KBM-7 (cell line): ENCODE data around the gene RRH.
"Not testable (repeated sequence)": the region's sequence is repeated elsewhere in the genome, so short reads cannot be mapped to it uniquely, and the experiment has no call there.

ENCODE experiments used
- DNase-seq: peaks from one replicate; pipeline ENCODE4 v3.0.0-alpha.2; 2015
- in situ Hi-C: fragments of 300-500 bp; cut with MboI; formaldehyde crosslinking; loops from 2 replicates; pipeline ENCODE4 v1.14.3; 2020; ENCODE audit warnings: low sequenced_read_pairs, low pct_unique_long_range_greater_than_20kb, mixed read lengths

Gene RRH

GRCh38 chr4:109826719-109827118 lies 1.1 kb upstream of the RRH start:
- peak; percentile 38 for DNase-seq

GRCh38 chr4:109833756-109834155 lies 6.0 kb downstream of the RRH start:
- no peak for DNase-seq
- in situ Hi-C loops, result loop anchor here (25.0 kb wide), 1 partner anchor 129 kb away; no protein-coding TSS in a partner anchor

More at GRCh38 chr4:109826719-109827118, 1.1 kb upstream of the RRH start:
- in situ Hi-C loops, result loop anchor here (25.0 kb wide), 1 partner anchor 136 kb away; no protein-coding TSS in a partner anchor

DNA sequence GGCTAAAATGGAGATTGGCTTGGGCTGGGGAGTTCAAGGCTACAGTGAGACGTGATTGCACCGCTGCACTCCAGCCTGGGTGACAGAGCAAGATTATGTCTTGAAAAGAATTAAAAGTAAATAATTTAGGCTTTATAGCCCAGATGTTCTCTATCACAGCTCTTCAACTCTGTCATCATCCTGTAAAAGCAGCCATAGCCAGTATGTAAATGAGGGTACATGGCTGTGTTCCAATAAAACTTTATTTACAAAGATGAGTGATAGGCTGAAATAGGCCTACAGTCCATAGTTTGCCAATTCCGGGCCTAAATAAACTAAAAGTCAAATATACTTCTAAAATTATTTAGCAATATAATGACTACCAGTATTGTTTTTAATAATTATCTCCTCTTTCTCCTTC lies 9.2 kb downstream of the RRH start:
- DNase-seq, result no peak
- in situ Hi-C loops, result loop anchor here (25.0 kb wide), 1 partner anchor 125 kb away; no protein-coding TSS in a partner anchor

DNA sequence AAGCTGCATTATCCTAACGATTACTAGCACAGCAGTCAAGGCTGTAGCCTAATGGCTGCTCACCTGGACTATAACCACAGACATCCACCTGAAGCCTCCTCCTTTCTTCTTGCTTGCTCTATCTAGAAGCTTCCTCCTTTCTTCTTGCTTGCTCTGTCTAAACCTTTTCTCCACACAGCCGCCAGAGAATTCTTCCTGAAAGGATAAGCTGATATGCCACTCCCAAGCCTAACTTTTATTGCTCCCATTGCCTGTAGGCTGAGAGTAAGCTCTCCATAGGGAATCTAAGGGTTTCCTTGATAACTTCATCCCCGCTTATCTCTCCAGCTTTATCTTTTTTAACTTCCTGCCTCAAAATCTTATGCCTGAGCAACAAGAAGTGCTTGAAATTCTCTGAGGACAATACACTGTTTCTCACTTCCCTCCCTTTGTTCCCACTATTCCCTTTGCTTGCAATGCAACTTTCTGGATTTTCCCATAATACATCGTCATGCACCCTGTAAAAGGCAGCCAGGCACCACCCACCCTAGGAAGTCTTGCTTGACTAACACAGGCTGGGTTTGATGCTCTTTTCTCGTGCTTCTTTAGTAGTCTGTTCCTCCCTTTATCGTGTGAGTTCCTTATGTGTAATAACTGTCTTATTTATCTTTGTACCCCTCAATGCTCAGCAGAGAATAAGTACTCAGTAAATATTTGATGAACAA lies 18.8 kb downstream of the RRH start:
- in situ Hi-C loops, result loop anchor here (25.0 kb wide), 1 partner anchor 116 kb away; no protein-coding TSS in a partner anchor
- DNase-seq, result no peak

DNA sequence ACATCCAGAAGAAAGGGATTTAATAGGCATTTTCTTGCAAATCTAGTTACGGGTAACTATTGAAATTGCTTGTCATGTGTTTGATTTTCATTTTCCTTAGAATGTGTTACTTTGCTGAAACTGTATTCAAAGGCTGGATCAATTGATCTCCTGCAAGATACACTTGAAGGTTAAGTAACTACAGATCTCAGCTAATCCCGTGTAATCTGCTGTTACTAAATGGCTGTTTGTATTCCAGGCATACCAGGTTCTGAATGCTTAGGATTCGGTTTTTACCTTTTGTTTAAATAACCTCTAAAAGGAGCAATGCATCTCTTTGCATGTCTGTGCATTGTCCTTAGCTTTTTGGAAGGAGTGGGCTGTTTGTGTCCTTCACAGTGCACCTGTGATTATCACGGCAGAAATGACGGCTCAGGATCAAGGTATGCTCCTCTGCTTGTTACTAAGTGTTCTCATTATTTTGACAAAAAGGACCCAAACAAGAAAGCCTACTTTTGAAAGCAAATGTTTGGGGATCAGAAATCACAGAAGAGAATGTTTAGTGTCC lies 20.2 kb downstream of the RRH start, which contains the start of gene LRIT3:
LRIT3 (plus strand) TSS at position 212 of the 547 bp plus-strand sequence; CDS start at position 307, 95 bp downstream.
- in situ Hi-C loops, result loop anchor here (25.0 kb wide), 1 partner anchor 114 kb away; no protein-coding TSS in a partner anchor
- no peak for DNase-seq

DNA sequence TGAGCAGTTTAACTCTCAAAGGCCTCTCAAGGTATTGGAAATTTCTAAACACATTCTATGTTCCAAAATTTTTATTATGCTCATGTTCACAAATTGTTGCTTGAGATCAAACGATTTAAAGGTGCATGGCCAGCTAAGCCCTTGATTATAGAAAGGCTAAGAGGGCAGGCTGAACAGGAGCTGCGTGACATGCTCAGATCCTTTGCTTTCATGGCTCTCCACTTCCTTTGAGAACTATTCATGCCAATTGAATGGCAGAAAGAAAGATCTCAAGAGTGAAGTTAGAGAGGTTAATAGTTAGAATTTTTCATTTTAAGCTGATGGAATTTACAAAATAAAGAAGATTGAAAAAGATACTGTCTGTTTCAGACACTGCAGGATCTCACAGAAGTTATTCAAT lies 20.7 kb downstream of the RRH start:
- in situ Hi-C loops, result loop anchor here (25.0 kb wide), 1 partner anchor 114 kb away; no protein-coding TSS in a partner anchor
- DNase-seq, result no peak

GRCh38 chr4:109850601-109851000 lies 22.8 kb downstream of the RRH start:
- in situ Hi-C loops, result no loop called here
- DNase-seq, result no peak

GRCh38 chr4:109859426-109860300 lies 31.9 kb downstream of the RRH start:
- DNase-seq, in situ Hi-C loops: not testable (repeated sequence)

DNA sequence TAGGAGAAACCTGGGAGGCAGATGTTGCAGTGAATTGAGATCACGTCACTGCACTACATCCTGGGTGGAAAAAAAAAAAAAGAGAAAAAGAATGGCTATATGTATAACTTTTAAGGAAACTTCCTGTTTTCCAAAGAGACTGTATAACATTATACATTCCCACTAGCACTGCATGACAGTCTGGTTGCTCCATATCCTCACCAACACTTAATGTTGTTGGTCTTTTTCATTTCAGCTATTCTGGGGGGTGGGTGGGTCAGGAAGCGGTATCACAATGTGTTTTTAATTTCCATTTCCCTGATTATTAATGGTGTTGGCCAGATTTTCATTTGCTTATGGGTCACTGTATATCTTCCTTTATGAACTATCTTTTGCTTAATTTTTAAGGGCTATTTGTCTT lies 33.5 kb downstream of the RRH start:
- DNase-seq, result no peak

DNA sequence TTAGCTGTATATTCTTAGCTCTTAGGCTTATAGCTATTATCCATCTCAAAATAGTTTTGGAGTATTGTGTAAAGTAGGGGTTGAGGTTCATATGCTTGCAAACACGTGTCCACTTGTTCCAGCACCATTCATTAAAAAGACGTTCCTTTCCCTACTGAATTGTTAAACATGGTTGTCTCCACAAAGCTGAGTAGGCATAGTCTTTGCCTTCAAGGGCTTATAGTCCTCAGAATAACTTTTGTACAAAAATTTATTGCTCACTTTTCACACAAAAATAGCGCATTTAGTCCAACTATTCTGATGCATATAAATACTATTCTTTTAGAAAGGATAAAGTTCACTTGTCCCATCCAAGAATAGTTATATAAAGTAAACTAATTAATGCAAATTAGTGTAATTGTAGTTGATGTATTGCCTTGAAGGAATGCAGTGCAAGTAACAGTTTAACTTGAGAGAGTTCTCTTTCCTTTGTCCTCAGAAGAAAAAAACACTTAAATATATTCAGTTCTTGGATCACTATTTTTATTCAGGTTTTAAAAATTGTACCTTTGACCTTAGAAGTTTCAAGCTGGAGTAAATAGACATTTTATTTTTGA lies 34.2 kb downstream of the RRH start:
- DNase-seq, result no peak
- in situ Hi-C loops, result no loop called here

More for the DNA sequence above, 33.5 kb downstream of the RRH start:
- in situ Hi-C loops, result no loop called here

DNA sequence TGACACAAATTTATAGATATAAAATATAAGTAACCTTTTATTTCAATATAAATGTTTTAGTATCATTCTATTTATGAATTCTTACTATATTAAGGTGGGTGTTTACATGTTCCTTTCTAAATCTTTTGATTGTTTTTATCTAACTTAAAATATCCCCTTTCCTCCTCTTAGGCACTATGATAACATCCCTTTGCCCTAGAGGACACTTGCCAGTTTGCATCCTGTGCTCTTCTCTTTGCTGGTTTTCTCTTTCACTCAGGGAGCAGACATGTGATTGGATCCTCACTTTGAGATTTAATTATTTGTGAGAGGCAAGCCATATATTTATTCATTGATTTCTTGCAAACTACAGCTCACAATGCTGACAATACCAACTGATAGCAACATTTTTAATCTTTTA lies 36.4 kb downstream of the RRH start:
- in situ Hi-C loops, result no loop called here
- no peak for DNase-seq

- in situ Hi-C loops, result no loop called here
- no peak for DNase-seq
Observed at GRCh38 chr4:109870061-109870460, 42.3 kb downstream of the RRH start.

DNA sequence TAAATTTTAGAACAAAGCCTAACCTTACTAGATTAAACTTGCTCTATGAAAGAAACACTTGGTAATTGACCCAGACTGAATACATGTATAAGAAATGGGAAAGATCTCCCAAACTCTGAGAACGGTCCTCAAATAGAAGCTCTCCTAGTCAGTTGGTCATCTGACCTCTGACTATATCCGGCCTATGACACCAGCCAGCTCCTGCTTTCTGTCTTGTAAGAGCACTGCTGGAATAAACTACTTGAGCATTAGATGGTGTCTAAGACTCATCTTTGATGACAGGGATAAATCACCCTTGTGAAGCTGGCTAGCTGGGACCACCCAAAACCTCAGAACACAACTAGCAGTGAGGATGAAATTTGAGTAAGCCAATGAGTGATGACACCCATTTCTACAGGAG lies 44.3 kb downstream of the RRH start:
- in situ Hi-C loops, result no loop called here

DNA sequence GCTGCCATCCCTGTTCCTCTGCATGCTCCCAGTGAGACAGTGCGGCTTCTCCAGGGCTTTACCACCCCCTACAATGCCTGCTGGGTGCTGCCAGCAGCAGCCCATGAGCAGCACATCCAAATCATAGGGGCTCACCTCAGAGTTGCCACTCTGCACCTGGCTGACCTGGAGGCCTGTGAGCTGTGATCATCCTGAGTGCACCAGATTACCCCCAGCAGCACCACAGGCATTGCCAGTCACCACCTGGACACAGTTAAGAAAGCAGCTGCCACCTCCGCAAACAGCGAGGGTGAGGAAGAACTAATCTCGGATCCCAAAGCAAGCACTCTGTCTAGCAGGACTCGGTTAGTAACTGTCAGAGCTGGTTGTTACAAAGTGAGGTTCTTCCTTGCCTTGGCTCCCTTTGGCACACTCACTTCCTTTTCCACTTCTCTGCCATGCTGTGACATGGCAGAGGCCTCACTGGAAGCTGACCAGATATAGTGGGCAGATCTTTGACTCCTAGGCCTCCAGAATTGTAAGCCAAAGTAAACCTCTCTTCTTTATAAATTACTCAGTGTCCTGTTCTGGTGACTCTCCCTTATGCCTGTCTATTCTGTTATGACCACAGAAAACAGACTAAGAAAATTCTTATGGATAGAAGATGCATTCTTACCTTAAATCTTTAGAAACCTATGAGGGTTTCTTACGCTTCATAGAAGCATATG lies 45.3 kb downstream of the RRH start:
- no peak for DNase-seq
- in situ Hi-C loops, result no loop called here

More for the DNA sequence above, 44.3 kb downstream of the RRH start:
- no peak for DNase-seq

DNA sequence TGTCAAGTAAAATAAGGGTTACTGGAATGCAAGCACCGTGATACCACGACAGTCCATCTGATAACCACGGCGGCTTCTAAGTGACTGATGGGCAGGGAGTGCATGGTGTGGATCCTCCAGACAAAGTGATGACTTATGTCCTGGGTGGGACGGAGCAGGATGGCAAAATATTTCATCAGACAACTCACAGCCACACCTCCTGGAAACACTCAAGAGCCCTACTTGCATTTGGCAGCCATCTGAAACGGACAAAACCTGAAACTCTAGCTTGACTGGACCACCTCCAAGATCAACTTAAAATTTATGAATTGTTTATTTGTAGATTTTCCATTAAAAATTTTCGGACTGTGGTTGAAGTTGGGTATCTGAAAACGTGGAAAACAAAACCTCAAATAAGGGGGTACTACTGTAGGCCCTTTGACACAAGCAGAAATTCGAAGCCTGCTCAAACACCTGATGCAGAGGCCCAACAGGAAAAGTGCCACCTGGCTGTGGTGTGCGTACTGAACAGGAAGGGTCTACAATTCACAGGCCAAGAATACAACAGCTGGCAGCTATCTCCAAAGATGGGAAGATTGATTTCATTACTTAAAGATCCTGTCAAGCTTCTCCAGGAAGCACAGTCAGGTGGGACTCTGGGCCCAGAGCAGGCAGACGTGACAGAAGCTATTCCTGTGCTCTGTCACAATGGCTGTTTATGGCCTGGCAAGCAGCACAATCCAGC lies 46.2 kb downstream of the RRH start:
- DNase-seq, result no peak
- in situ Hi-C loops, result no loop called here

DNA sequence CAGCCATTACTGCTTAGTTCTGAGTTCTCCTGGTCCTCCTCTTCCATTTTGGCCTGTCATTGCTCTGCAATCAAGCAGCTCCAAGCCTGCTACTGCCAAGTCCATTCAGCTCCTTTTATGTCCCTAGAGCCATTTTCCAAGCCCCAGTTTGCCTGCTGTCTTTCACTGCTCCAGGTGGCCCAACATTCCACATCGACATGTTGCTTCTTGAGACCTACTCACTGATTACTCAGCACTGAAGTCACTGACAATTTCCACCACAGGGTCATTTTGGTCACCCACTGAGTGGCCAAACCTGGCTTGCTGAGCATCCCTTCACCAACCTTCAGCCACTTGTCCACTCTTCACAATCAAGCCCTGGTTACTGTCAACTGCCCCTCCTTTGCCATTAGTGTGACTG lies 47.3 kb downstream of the RRH start:
- in situ Hi-C loops, result no loop called here
- no peak for DNase-seq

- in situ Hi-C loops, DNase-seq: not testable (repeated sequence)
Observed at GRCh38 chr4:109875553-109875952, 47.8 kb downstream of the RRH start.

- DNase-seq, result no peak
- in situ Hi-C loops, result no loop called here
Observed at GRCh38 chr4:109876634-109877265, 49.0 kb downstream of the RRH start.
